Tibial nerve (tissue), 4 donors: ENCODE measurements around the gene MBD5. TPM values are rescaled to one million over a fixed set of nuclear protein-coding genes. Genes with fewer than 3 reads are reported as not detected.
"Not testable (repeated sequence)": the region's sequence is repeated elsewhere in the genome, so short reads cannot be mapped to it uniquely, and the experiment has no call there.

Experiments
- DNase-seq, 2 donors: peaks; one replicate each; pipeline ENCODE4 v3.0.0-alpha.2; 2019; ENCODE audit warnings: low spot score in 2 of 2
- H3K27ac ChIP-seq, 4 donors: fragments of 200-600 bp; sonication (generic) in 3 of 4; one replicate each; pipeline ENCODE4 v1.5.1; 2017 to 2019; ENCODE audit warnings: mild to moderate bottlenecking in 1 of 4
- H3K27me3 ChIP-seq, 2 donors: fragments of 200-600 bp; sonication (generic) in 1 of 2; one replicate each; pipeline versions ENCODE4 v1.5.1 to v1.6.0; 2017 to 2019
- H3K36me3 ChIP-seq, 3 donors: fragments of 200-600 bp; sonication (generic); one replicate each; pipeline ENCODE4 v1.5.1; 2018 to 2019
- H3K4me1 ChIP-seq, 4 donors: fragments of 200-600 bp; sonication (generic) in 3 of 4; one replicate each; pipeline ENCODE4 v1.5.1; 2017 to 2019
- H3K4me3 ChIP-seq, 4 donors: fragments of 200-600 bp; sonication (generic) in 3 of 4; one replicate each; pipeline ENCODE4 v1.5.1; 2017 to 2019; ENCODE audit warnings: mild to moderate bottlenecking in 1 of 4, moderate library complexity in 1 of 4
- H3K9me3 ChIP-seq, 4 donors: fragments of 200-600 bp; sonication (generic) in 3 of 4; one replicate each; pipeline ENCODE4 v1.5.1; 2017 to 2019
- EP300 ChIP-seq, 2 donors: sonication (generic); formaldehyde crosslinking; IDR thresholded peaks; one replicate each; pipeline ENCODE4 v1.6.1; 2017; ENCODE audit warnings: antibody characterized with exemption in 2 of 2, mild to moderate bottlenecking in 1 of 2
- POLR2A ChIP-seq, 2 donors: fragments of 450-650 bp; IDR thresholded peaks; one replicate each; pipeline ENCODE4 v1.6.1; 2017; ENCODE audit warnings: antibody characterized with exemption in 2 of 2, mild to moderate bottlenecking in 2 of 2, moderate library complexity in 2 of 2
- WGBS, 2 donors: methylation state at CpG; one replicate each; pipeline ENCODE4 v1.1.5; 2018; 5-methylcytosine and 5-hydroxymethylcytosine counted together
- total RNA-seq, 4 donors: library from RNA; depleted of rRNA; stranded (reverse); fragments of >200 nt; gene quantifications; one replicate each; pipeline ENCODE4 v1.1.0, GENCODE V29; 2016
- TF ChIP-seq, protein P1 (sequence below), 5 experiments: fragments of 200-600 bp in 3 of 5; fragments of 450-650 bp in 2 of 5; sonication (generic) in 3 of 5; IDR thresholded peaks; one replicate each; pipeline ENCODE4 v1.5.1; 2016 to 2019; ENCODE audit warnings: antibody characterized with exemption in 5 of 5, mild to moderate bottlenecking in 3 of 5, moderate library complexity in 2 of 5

MBD5 gene
- total RNA-seq, 4 donors from 2014 or later, result 28.5 to 46.5 (median 40.9) TPM

DNA sequence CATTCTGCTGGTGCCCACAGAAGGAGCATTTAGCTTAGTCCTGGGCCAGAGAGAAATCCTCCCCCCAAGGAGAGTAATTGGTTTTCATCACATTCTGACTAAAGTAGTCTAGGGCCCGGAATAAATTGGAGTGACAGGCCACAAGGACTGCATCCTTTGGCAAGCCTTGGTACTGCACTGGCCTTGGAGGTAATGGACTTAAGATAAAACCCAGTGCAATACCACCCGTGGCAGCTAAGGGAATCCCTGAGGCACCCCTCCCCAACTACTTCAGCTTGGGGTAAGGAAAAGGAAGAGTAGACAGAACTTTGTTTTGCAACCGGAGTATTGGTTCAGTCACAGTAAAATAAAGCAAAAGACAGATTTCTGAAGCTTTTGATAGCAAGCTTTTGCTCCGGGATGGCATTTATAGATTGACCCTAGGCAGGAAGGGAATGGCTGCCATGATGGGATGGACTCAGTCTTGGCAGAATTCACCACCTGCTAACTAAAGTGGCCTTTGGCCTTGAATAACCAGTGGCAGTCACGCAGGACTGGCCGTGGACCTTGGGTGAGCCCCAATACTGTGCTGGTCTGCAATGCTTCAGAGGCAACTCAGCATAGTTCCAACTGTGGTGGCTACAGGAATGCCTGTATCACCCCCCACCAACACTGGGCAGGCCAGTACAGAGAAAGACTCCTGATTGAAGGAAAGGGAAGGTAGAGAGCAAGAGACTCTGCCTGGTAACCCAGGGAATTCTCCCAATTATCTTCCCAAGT, 14.5 kb upstream of the MBD5 start:
- peaks cover 0 to 6% (median 0%) of the 10 kb centered on the region in 3 donors for H3K36me3 ChIP-seq
- H3K4me1 ChIP-seq, result peaks cover 0 to 6% (median 0%) of the 10 kb centered on the region in 4 donors
- H3K4me3 ChIP-seq, result no peak overlapping the region
- TF ChIP-seq EP300 (IDR thresholded peaks at IDR 0.05) (no peak), POLR2A (IDR thresholded peaks at IDR 0.05) (no peak)
- TF ChIP-seq, protein P1, sequence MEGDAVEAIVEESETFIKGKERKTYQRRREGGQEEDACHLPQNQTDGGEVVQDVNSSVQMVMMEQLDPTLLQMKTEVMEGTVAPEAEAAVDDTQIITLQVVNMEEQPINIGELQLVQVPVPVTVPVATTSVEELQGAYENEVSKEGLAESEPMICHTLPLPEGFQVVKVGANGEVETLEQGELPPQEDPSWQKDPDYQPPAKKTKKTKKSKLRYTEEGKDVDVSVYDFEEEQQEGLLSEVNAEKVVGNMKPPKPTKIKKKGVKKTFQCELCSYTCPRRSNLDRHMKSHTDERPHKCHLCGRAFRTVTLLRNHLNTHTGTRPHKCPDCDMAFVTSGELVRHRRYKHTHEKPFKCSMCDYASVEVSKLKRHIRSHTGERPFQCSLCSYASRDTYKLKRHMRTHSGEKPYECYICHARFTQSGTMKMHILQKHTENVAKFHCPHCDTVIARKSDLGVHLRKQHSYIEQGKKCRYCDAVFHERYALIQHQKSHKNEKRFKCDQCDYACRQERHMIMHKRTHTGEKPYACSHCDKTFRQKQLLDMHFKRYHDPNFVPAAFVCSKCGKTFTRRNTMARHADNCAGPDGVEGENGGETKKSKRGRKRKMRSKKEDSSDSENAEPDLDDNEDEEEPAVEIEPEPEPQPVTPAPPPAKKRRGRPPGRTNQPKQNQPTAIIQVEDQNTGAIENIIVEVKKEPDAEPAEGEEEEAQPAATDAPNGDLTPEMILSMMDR (IDR thresholded peaks at IDR 0.05), result no peak
- peaks cover 0 to 21% (median 4%) of the 10 kb centered on the region in 4 donors for H3K9me3 ChIP-seq
- H3K27me3 ChIP-seq, result no peaks in the 10 kb centered on the region
- H3K27ac ChIP-seq, result no peak overlapping the region
- DNase-seq, result no peak
- 86 to 93% methylated on average over 6 of the region's 6 CpGs for WGBS, 2 donors

DNA sequence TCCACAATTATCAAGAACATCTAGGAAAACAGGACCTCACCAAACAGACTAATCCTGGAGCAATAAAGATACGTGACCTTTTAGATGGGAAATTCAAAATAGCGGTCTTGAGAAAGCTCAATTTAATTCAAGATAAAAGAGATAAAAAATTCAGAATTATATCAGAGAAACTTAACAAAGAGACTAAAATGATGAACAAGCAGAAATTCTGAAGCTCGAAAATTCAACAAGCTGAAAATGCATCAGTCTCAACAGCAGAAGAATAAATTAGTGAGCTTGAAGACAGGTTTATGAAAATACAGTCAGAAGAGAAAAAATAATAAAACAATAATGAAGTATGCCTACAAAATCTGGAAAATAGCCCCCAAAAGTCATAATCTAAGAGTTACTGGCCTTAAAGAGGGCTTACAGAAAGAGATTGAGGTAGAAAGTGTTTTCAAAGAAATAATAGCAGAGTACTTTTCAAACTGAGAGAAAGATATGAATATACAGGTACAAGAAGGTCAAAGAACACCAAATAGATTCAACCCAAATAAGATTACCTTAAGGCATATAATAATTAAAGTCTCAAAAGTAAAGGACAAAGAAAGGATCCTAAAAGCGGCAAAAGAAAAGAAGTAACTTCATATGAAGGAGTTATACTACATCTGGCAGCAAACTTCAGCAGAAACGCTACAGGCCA, 13.5 kb upstream of the MBD5 start:
- Histone ChIP-seq H3K9me3 (peaks cover 0 to 17% (median 4%) of the 10 kb centered on the region in 4 donors), H3K27ac (no peak overlapping the region), H3K4me3 (no peak overlapping the region), H3K4me1 (peaks cover 0 to 6% (median 0%) of the 10 kb centered on the region in 4 donors), H3K36me3 (peaks cover 0 to 6% (median 0%) of the 10 kb centered on the region in 3 donors), H3K27me3 (no peaks in the 10 kb centered on the region)
- 86 to 99% methylated on average over 5 of the region's 5 CpGs for WGBS, 2 donors
- DNase-seq, result no peak
- TF ChIP-seq EP300 (IDR thresholded peaks at IDR 0.05), result no peak
- TF ChIP-seq, protein P1 (IDR thresholded peaks at IDR 0.05), result no peak
- no peak for TF ChIP-seq POLR2A (IDR thresholded peaks at IDR 0.05)

DNA sequence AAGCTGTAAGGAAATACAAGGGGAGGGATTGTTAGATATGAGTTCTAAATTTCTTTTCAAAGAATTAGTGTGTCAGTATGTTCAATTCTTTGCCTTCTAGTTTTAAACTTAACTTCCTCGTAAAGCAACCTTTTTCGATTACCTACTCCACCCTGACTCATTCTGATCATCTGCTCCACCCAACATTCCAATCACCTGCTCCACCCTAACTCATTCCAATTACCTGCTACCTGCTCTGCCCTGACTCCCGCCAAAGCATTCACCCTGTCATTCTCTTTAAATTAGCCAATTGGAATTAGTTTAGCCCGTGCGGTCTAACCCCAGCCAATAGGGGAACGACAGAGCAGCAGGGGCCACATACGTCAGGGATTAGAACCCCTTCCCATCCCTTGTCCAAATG, 12.5 kb upstream of the MBD5 start:
- H3K27me3 ChIP-seq, result not testable (repeated sequence)
- WGBS, 2 donors, result 95 to 97% methylated on average over 7 of the region's 7 CpGs

DNA sequence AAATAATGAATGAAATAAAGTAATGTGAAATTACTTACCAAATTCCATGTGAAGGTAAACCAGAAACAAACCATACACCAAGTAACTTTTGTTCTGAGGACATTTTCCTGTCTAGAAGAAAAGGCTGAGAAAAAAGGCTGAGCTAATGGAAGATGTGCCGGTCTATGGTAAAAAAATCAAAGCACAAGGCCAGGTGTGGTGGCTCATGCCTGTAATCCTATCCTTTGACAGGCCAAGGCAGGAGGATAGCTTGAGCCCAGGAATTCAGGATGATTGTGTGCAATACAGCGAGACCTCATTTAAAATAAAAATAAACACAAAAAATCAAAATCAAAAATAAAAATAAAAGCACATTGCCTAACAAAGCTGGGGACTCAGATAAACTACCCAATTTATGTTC, 7.0 kb upstream of the MBD5 start:
- 94 to 98% methylated on average over 2 of the region's 2 CpGs for WGBS, 2 donors
- no peak overlapping the region for H3K4me3 ChIP-seq
- no peak for DNase-seq

More for the DNA sequence above, 12.5 kb upstream of the MBD5 start:
- not testable (repeated sequence) for H3K27ac ChIP-seq, DNase-seq, H3K36me3 ChIP-seq, H3K9me3 ChIP-seq, H3K4me3 ChIP-seq, H3K4me1 ChIP-seq

DNA sequence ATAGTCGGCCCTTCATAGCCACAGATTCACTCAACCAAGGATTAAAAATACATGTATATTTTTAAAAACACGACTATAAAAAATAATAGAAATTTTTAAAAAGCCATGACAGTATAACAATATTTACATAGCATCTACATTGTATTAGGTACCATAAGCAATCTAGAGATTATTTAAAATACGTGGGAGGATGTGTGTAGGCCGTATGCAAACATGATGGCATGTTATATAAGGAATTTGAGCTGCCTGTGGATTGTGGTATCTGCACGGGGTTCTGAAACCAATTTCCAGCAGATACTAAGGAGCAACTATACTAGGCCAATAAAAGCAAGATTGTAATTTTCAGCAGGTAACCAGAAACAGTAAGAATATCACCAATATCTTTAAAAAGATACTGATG, 6.3 kb upstream of the MBD5 start:
- no peak overlapping the region for H3K4me3 ChIP-seq
- no peaks in the 10 kb centered on the region for H3K36me3 ChIP-seq
- no peak for TF ChIP-seq POLR2A (IDR thresholded peaks at IDR 0.05)
- TF ChIP-seq, protein P1 (IDR thresholded peaks at IDR 0.05), result no peak
- TF ChIP-seq EP300 (IDR thresholded peaks at IDR 0.05), result no peak
- no peaks in the 10 kb centered on the region for H3K9me3 ChIP-seq
- no peak overlapping the region for H3K27ac ChIP-seq
- WGBS, 2 donors, result 76 to 82% methylated on average over 5 of the region's 5 CpGs
- no peak for DNase-seq
- H3K4me1 ChIP-seq, result peaks cover 0 to 31% (median 12%) of the 10 kb centered on the region in 4 donors
- H3K27me3 ChIP-seq, result no peaks in the 10 kb centered on the region

More for the DNA sequence above, 7.0 kb upstream of the MBD5 start:
- Histone ChIP-seq H3K27me3 (no peaks in the 10 kb centered on the region), H3K36me3 (no peaks in the 10 kb centered on the region), H3K9me3 (no peaks in the 10 kb centered on the region), H3K4me1 (peaks cover 0 to 23% (median 4%) of the 10 kb centered on the region in 4 donors), H3K27ac (no peak overlapping the region)
- TF ChIP-seq POLR2A (IDR thresholded peaks at IDR 0.05), result no peak
